ENCODE measurements around the gene C6orf47.
"Not testable (repeated sequence)": the region's sequence is repeated elsewhere in the genome, so short reads cannot be mapped to it uniquely, and the experiment has no call there.

C6orf47 gene

GRCh38 chr6:31660381-31661261, at the start of gene C6orf47:
Gene C6orf47, minus strand, starts transcription at chr6:31660778. Its CDS starts 831 bp downstream, at chr6:31659947.
- DNase-seq (ENCODE audit: low read depth): peak; percentile 80

DNA sequence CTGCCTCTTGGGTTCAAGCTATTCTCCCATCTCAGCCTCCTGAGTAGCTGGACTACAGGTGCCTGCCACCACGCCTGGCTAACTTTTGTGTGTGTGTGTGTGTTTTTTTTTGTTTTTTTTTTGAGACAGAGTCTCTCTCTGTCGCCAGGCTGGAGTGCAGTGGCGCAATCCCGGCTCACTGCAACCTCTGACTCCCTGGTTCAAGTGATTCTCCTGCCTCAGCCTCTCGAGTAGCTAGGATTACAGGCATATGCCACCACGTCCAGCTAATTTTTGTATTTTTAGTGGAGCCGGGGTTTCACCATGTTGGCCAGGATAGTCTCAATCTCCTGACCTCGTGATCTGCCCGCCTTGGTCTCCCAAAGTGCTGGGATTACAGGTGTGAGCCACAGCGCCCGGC, 48.6 kb upstream of the C6orf47 start:
- DNase-seq (ENCODE audit: low read depth): not testable (repeated sequence)

GRCh38 chr6:31708224-31708623, 47.6 kb upstream of the C6orf47 start:
- DNase-seq (ENCODE audit: low read depth): no peak

DNA sequence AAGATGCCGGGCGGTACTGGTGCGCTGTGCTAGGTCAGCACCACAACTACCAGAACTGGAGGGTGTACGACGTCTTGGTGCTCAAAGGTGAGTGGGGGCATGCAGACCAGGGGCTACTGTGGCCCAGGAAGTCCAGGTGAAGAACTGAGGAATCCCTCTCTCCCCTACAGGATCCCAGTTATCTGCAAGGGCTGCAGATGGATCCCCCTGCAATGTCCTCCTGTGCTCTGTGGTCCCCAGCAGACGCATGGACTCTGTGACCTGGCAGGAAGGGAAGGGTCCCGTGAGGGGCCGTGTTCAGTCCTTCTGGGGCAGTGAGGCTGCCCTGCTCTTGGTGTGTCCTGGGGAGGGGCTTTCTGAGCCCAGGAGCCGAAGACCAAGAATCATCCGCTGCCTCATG, 47.1 kb upstream of the C6orf47 start:
- no peak for DNase-seq (ENCODE audit: low read depth)

DNA sequence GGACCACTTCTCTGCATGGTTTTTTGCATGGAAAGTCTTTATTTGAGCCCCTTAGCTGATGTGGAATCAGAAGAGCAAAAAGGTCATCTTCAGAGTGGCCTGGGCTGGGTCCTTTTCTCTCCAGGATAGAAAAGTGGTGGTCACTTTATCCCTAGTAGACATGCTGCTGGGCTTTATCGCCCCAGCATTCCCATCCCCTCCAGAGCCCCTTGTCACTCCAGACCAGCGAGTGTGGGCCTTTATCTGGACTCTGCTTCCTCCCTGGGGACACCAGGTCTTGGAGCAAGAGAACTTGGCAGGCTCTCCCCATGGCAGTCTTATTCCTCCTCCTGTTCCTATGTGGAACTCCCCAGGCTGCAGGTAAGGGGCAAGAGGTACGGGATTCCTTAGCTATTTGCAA, 46.0 kb upstream of the C6orf47 start, which contains the start of gene LY6G6F:
Gene LY6G6F (plus strand): TSS at position 268 of the 400 bp plus-strand sequence. CDS start 41 bp downstream, at position 309.
- DNase-seq (ENCODE audit: low read depth): no peak

DNA sequence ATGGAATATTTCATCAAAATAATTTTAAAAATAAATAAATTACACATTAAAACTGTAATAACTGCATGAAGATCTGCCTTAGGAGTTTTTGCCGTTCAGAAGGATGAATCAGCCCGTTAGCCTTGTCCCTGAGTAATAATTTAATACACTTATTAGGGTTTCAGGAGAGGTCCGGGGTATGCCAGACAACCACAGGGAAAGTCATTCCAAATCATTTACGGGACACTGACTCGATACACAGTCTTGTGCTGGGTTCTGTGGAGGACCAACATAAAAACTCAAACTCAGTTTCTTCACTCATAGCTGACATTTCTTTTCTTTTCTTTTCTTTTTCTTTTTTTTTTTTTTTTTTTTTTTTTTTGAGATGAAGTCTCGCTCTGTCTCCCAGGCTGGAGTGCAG, 45.4 kb upstream of the C6orf47 start:
- no peak for DNase-seq (ENCODE audit: low read depth)

DNA sequence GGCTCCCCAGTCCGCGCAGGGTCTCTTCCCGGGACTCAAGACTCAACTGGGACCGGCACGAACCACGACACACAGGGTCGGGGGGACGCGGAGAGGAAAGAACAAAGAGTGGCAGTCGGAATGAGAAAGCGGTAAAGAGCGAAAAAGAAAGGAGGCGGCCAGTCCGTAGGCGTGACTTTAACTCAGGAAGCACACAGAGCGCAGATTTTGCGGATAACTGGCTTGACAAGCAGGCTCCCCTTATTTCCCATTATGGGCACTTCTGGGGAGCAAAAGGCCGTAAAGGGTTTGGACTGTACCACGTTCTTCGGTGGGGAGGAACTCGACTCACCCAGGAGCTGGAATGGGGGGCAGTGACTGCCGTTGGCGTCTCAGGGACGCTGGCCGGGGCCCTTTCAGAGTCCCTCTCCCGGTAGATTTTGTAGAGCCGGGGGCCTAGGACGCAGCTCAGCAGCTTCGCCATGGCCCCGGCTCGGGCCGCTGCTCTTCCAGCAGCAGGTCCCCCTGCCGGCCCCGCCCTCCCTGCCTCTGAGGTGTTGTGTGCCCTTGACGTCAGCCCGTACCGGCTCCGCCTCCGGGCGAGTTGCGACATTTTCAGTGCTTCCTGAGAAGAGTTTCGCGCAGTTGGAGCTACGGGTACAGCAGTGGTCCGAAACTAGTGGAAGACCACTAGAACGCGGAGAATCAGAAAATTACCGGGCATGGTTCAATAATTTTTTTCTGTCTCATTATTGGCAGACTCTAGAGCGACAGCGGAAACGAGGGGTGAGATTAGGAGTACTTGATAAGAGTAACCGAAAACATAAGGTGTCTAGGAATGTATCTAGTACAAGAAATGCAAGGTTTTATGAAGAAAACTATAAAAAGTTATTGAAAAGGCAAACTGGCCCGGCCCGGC, 42.5 kb upstream of the C6orf47 start, which contains the start of gene ABHD16A:
Gene ABHD16A (minus strand): TSS at position 506 of the 898 bp plus-strand sequence. CDS start 43 bp downstream, at position 463.
- DNase-seq (ENCODE audit: low read depth): peak; percentile 98

GRCh38 chr6:31702405-31702818, 41.8 kb upstream of the C6orf47 start:
- no peak for DNase-seq (ENCODE audit: low read depth)

DNA sequence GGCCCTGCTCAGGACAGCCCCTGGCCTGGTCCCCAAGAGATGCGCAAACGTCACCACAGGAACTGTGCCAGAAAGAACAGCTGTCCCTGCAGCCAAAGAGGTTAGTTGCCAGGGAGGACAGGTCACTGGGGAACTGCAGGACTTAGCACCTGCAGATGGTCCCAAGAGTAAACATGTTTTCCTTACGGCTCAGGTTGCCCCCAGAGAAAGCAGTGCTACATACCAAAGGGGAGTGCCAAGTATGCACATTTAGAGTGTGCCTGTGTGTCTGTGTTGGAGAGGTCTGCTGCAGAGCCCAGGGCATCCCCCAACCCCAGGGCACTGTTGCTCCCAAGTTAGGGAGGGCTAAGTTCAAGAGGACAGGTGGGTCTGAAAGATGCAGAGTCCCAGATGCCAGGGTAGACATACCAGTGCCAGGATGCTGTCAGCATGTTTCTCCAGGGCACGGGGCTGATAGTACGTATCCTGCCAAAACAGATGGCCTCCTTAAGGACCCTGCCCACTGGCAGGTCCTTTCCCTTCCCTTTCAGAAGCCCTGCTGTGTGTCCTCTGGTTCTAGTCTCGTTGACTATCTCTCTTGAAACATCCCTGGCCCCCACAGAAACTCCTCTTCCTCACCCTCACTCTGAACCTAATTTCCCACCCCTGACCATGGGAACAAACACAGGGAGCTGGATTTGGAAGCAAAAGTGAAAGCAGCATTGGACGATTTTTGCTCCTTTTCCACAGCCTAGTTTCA, 41.3 kb upstream of the C6orf47 start:
- DNase-seq (ENCODE audit: low read depth): no peak

- no peak for DNase-seq (ENCODE audit: low read depth)
Measured at GRCh38 chr6:31700740-31701401, 40.3 kb upstream of the C6orf47 start.

- no peak for DNase-seq (ENCODE audit: low read depth)
Measured at GRCh38 chr6:31697555-31697954, 37.0 kb upstream of the C6orf47 start.

- no peak for DNase-seq (ENCODE audit: low read depth)
Measured at GRCh38 chr6:31693535-31693934, 33.0 kb upstream of the C6orf47 start.

DNA sequence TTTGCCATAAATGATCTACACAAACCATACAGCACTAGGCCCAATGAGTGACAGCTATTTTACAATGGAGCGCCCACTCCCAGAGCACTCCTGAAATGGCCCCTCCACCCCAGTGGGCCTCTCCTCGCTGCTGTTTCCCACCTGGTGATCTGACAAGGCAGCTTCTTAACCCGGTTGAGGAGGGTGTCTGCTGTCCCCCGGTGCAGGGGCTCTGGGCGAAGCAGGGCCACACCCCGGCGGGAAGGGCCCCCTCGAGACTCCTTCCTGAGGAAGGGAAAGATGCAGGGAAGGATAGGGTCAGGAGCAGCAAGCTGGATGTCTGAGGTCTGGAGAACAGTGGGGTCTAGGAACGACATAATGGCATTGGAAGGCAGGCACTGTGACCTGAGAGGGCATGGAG, 32.3 kb upstream of the C6orf47 start:
- no peak for DNase-seq (ENCODE audit: low read depth)

GRCh38 chr6:31692353-31692752, 31.8 kb upstream of the C6orf47 start:
- DNase-seq (ENCODE audit: low read depth): no peak

DNA sequence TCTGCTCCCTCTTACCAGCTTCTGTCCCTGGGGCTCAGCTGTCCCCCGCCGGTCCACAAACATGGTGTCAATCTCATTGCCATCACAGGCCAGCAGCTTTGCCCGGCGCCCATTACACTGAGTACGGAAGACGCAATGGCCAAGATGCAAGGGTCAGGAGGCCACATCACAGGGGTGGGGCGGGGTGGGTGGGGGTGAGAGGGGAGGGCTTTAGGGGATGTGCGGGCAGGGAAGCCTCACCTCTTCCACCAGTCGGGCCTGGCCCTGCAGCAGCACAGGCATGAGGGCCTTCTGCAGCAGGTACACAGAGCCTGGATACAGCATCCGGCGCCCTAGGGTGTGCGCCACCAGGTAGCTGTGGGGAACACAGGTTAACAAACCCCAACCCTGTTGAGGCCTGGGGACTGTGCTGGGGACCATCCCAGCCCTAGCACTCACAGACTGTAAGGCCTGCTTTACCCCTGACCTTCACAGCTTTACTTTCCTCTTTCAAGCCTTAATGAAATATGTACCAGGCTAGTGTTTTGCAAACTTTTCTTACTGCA, 31.1 kb upstream of the C6orf47 start:
- no peak for DNase-seq (ENCODE audit: low read depth)

GRCh38 chr6:31691078-31691463, 30.5 kb upstream of the C6orf47 start:
- DNase-seq (ENCODE audit: low read depth): no peak

DNA sequence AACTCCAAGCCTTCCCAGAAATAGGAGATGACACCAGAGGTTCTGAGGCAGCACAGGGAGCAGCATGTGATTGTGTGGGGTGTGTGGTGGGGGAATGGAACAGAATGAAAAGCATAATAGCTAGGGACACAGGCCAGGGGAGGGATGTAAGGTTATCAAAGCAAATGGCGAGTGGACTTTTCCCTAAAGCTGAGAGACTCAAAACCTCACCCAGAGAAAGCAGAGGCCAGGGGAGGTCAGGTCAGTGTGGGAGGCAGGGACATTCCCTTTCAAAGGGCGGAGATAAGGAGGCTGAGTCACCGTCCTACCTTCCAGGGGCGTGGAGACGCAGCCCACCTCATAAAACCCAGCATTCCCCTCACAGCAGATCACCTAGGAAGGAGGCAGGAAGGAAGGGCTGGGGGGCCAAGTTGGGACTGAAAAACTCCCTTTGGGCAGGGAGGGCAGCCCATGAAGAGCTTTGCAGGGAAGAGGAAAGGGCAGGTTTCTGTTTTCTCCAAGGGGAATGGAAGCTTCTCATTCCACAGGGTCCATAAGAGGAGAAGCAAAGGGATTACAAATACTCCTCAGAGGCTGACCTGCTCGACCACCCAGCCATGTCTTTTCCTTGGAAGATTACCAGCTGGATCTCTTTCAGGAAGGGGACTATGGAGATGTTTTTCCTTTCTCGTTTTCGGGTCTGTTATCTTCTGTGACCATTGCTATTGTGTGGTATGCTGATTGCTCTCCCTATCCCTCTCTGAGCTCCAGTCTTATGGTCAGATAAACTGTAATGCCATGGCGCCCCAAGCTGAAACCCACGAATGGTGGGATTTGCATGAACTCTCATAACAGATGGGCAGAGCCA, 29.9 kb upstream of the C6orf47 start:
- peak; percentile 81 for DNase-seq (ENCODE audit: low read depth)

GRCh38 chr6:31689249-31690110, 28.9 kb upstream of the C6orf47 start:
- no peak for DNase-seq (ENCODE audit: low read depth)
